HepG2 (cell line): Measurements from ENCODE around the gene SLC9A9. TPM values are rescaled to one million over a fixed set of nuclear protein-coding genes. Genes with fewer than 3 reads are reported as not detected.

Experiments
- KLF9 ChIP-seq: IDR thresholded peaks from 2 replicates; pipeline ENCODE4 v1.6.1; 2016; ENCODE audit warnings: low read depth
- MIER3 ChIP-seq: IDR thresholded peaks from 2 replicates; pipeline ENCODE4 v1.6.1; 2016; ENCODE audit warnings: missing compliant biosample characterization, borderline replicate concordance
- TBX2 ChIP-seq: sonication (generic); formaldehyde crosslinking; IDR thresholded peaks from 2 replicates; pipeline ENCODE4 v1.5.0; 2020; ENCODE audit warnings: missing genetic modification reagents, mild to moderate bottlenecking, borderline replicate concordance
- ZNF160 ChIP-seq: sonication (generic); formaldehyde crosslinking; IDR thresholded peaks from 2 replicates; pipeline ENCODE4 v1.8.0; 2022; ENCODE audit warnings: mild to moderate bottlenecking, inconsistent platforms, missing genetic modification reagents
- polyA plus RNA-seq, 8 experiments: library from polyadenylated mRNA; depleted of rRNA in 3 of 8; stranded (reverse) in 7 of 8; unstranded in 1 of 8; fragments of >200 nt; fragmentation: Illumina TruSeq in 4 of 8; extraction: Trizol in 4 of 8; gene quantifications; 2 replicates each; pipeline versions ENCODE4 v1.2.1 to v1.2.3, GENCODE V29; 2011 to 2016; ENCODE audit warnings: low read depth in 4 of 8, missing spikeins in 1 of 8, mixed read lengths in 1 of 8; ENCODE audit not compliant: insufficient read depth in 1 of 8
- total RNA-seq, 5 experiments: library from RNA; depleted of rRNA; stranded (reverse); fragments of >200 nt; fragmentation: Illumina TruSeq; extraction: Trizol; gene quantifications; 2 replicates each; pipeline ENCODE4 v1.2.3, GENCODE V29; 2016; ENCODE audit warnings: low read depth in 1 of 5
- TF ChIP-seq, protein P1 (sequence below): sonication (generic); formaldehyde crosslinking; IDR thresholded peaks from 2 replicates; pipeline ENCODE4 v1.5.0; 2020; ENCODE audit warnings: mild to moderate bottlenecking, missing genetic modification reagents
- TF ChIP-seq, protein P2 (sequence below): sonication (generic); formaldehyde crosslinking; IDR thresholded peaks from 2 replicates; pipeline ENCODE4 v1.4.0; 2020; ENCODE audit warnings: missing genetic modification reagents, borderline replicate concordance

SLC9A9 gene
- total and polyA plus RNA-seq, 2 of the 13 experiments (the other 11 are each of a cell fraction or from before 2014, with no cell fraction given) = not detected

DNA sequence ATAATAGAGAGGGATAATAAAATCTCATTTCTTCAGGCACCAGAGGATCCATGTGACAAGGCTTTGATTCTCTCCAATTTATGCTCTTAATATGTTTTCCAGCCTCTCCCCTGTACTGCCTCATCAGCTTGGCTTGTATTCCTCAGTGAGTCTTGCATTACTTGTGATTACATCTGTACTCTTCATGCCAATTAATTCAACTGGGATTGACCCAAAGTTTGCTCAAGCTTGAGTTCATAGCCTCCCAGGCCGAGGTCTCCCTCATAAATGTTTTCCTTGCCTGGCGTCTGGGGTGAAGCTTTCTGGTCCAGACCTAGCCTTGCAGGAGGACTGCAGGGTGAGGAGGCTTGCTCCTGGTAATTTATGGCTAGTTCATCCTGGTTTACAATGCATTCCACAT is 581.8 kb downstream of the SLC9A9 start (continued):
- TF ChIP-seq, protein P1, sequence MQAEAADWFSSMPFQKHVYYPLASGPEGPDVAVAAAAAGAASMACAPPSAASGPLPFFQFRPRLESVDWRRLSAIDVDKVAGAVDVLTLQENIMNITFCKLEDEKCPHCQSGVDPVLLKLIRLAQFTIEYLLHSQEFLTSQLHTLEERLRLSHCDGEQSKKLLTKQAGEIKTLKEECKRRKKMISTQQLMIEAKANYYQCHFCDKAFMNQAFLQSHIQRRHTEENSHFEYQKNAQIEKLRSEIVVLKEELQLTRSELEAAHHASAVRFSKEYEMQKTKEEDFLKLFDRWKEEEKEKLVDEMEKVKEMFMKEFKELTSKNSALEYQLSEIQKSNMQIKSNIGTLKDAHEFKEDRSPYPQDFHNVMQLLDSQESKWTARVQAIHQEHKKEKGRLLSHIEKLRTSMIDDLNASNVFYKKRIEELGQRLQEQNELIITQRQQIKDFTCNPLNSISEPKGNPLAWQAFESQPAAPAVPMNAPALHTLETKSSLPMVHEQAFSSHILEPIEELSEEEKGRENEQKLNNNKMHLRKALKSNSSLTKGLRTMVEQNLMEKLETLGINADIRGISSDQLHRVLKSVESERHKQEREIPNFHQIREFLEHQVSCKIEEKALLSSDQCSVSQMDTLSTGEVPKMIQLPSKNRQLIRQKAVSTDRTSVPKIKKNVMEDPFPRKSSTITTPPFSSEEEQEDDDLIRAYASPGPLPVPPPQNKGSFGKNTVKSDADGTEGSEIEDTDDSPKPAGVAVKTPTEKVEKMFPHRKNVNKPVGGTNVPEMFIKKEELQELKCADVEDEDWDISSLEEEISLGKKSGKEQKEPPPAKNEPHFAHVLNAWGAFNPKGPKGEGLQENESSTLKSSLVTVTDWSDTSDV (CRISPR knock-in tag) = no peak
- TF ChIP-seq KLF9 (CRISPR knock-in tag) (no peak), TBX2 (CRISPR knock-in tag) (no peak), ZNF160 (no peak), MIER3 (CRISPR knock-in tag) (no peak)
- TF ChIP-seq, protein P2, sequence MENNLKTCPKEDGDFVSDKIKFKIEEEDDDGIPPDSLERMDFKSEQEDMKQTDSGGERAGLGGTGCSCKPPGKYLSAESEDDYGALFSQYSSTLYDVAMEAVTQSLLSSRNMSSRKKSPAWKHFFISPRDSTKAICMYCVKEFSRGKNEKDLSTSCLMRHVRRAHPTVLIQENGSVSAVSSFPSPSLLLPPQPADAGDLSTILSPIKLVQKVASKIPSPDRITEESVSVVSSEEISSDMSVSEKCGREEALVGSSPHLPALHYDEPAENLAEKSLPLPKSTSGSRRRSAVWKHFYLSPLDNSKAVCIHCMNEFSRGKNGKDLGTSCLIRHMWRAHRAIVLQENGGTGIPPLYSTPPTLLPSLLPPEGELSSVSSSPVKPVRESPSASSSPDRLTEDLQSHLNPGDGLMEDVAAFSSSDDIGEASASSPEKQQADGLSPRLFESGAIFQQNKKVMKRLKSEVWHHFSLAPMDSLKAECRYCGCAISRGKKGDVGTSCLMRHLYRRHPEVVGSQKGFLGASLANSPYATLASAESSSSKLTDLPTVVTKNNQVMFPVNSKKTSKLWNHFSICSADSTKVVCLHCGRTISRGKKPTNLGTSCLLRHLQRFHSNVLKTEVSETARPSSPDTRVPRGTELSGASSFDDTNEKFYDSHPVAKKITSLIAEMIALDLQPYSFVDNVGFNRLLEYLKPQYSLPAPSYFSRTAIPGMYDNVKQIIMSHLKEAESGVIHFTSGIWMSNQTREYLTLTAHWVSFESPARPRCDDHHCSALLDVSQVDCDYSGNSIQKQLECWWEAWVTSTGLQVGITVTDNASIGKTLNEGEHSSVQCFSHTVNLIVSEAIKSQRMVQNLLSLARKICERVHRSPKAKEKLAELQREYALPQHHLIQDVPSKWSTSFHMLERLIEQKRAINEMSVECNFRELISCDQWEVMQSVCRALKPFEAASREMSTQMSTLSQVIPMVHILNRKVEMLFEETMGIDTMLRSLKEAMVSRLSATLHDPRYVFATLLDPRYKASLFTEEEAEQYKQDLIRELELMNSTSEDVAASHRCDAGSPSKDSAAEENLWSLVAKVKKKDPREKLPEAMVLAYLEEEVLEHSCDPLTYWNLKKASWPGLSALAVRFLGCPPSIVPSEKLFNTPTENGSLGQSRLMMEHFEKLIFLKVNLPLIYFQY (CRISPR knock-in tag) = no peak
- TF ChIP-seq, all 625 proteins: peak for 0
